ENCODE results near the gene MSH2.

DNA sequence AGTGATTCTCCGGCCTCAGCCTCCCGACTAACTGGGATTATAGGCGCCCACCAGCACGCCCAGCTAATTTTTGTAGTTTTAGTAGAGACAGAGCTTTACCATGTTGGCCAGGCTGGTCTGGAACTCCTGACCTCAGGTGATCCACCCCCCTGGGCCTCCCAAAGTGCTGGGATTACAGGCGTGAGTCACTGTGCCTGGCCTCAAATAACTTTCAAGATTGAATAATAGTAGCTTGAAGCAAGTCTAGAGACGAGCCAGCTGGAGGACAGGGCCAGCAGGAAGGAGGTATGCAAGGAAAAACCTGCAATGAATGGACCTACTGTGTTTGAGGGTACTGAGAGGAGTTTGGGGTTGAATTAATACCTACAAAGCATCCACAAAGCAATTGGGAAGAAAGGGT lies 87.5 kb downstream of the MSH2 start:
- no peak for TF ChIP-seq EZH2 (IDR thresholded peaks at IDR 0.05)
- TF ChIP-seq POLR2AphosphoS5 (IDR thresholded peaks at IDR 0.05; ENCODE audit: borderline replicate concordance, low read depth, low read length) = no peak
- TF ChIP-seq FOXP2 (optimal IDR thresholded peaks at IDR 0.05; ENCODE audit: control extremely low read depth, extremely low read length, insufficient read depth) = no peak

All from SK-N-MC (cell line).